H9 (cell line): Measurements from ENCODE around the gene SPINT2. TPM values are rescaled to one million over a fixed set of nuclear protein-coding genes. Genes with fewer than 3 reads are reported as not detected.

ENCODE experiments used
- DNase-seq: peaks from one replicate; pipeline ENCODE4 v3.0.0-alpha.2; 2017
- H2AFZ ChIP-seq: one replicate; pipeline ENCODE4 v1.6.1; 2013; ENCODE audit warnings: mild to moderate bottlenecking, low read length, control low read depth, moderate library complexity
- H2AK5ac ChIP-seq: 2 replicates; pipeline ENCODE4 v1.6.1; 2013; ENCODE audit warnings: low read length, control low read depth, mixed read lengths; ENCODE audit not compliant: insufficient read length
- H2BK120ac ChIP-seq: one replicate; pipeline ENCODE4 v1.6.1; 2013; ENCODE audit warnings: low read depth, mild to moderate bottlenecking, low read length, control low read depth, inconsistent platforms; ENCODE audit not compliant: poor library complexity, severe bottlenecking
- H2BK12ac ChIP-seq: 2 replicates; pipeline ENCODE4 v1.6.1; 2013; ENCODE audit warnings: low read length, control low read depth, mixed read lengths, low read depth; ENCODE audit not compliant: insufficient read length
- H2BK15ac ChIP-seq: 2 replicates; pipeline ENCODE4 v1.6.1; 2013; ENCODE audit warnings: low read depth, low read length, control low read depth
- H2BK20ac ChIP-seq: one replicate; pipeline ENCODE4 v1.6.1; 2013; ENCODE audit warnings: low read depth, mild to moderate bottlenecking, low read length, control low read depth, inconsistent platforms; ENCODE audit not compliant: poor library complexity, severe bottlenecking
- H2BK5ac ChIP-seq: 2 replicates; pipeline ENCODE4 v1.6.1; 2013; ENCODE audit warnings: low read length, control low read depth, mixed read lengths; ENCODE audit not compliant: insufficient read length
- H3K14ac ChIP-seq: 2 replicates; pipeline ENCODE4 v1.6.1; 2013; ENCODE audit warnings: low read length, control low read depth; ENCODE audit not compliant: insufficient read depth
- H3K18ac ChIP-seq: 2 replicates; pipeline ENCODE4 v1.6.1; 2013; ENCODE audit warnings: low read depth, mild to moderate bottlenecking, mixed read lengths, low read length, control low read depth; ENCODE audit not compliant: insufficient read length
- H3K23ac ChIP-seq: 2 replicates; pipeline ENCODE4 v1.6.1; 2013; ENCODE audit warnings: low read length, control low read depth, mixed read lengths, low read depth; ENCODE audit not compliant: insufficient read length
- H3K23me2 ChIP-seq: 2 replicates; pipeline ENCODE4 v1.6.1; 2013; ENCODE audit warnings: low read depth, mild to moderate bottlenecking, mixed read lengths, low read length, control low read depth; ENCODE audit not compliant: insufficient read length, poor library complexity, severe bottlenecking
- H3K27ac ChIP-seq: 2 replicates; pipeline ENCODE4 v1.5.1; 2013; ENCODE audit warnings: low read length, control low read depth, mixed read lengths, low read depth; ENCODE audit not compliant: insufficient read length
- H3K27me3 ChIP-seq: 2 replicates; pipeline ENCODE4 v1.6.1; 2013; ENCODE audit warnings: low read length, control low read depth, inconsistent platforms; ENCODE audit not compliant: insufficient read depth
- H3K4ac ChIP-seq: 2 replicates; pipeline ENCODE4 v1.6.1; 2013; ENCODE audit warnings: low read depth, mild to moderate bottlenecking, control low read depth, inconsistent platforms, low read length, moderate library complexity
- H3K4me1 ChIP-seq: 2 replicates; pipeline ENCODE4 v1.6.1; 2013; ENCODE audit warnings: low read length, control low read depth, inconsistent platforms; ENCODE audit not compliant: insufficient read depth
- H3K4me2 ChIP-seq: 2 replicates; pipeline ENCODE4 v1.6.1; 2013; ENCODE audit warnings: low read length, control low read depth, mixed read lengths; ENCODE audit not compliant: insufficient read length, insufficient read depth
- H3K56ac ChIP-seq: 2 replicates; pipeline ENCODE4 v1.6.1; 2013; ENCODE audit warnings: low read depth, mild to moderate bottlenecking, mixed read lengths, low read length, control low read depth; ENCODE audit not compliant: insufficient read length
- H3K79me1 ChIP-seq: 2 replicates; pipeline ENCODE4 v1.6.1; 2013; ENCODE audit warnings: low read depth, mild to moderate bottlenecking, moderate library complexity, low read length, control low read depth, inconsistent platforms; ENCODE audit not compliant: insufficient read depth, poor library complexity, severe bottlenecking
- H3K79me2 ChIP-seq: 2 replicates; pipeline ENCODE4 v1.6.1; 2013; ENCODE audit warnings: low read length, control low read depth, inconsistent platforms; ENCODE audit not compliant: insufficient read depth
- H3K9ac ChIP-seq: 2 replicates; pipeline ENCODE4 v1.6.1; 2013; ENCODE audit warnings: low read length, control low read depth, mixed read lengths; ENCODE audit not compliant: insufficient read length; ENCODE audit errors: extremely low read depth
- H3K9me3 ChIP-seq: one replicate; pipeline ENCODE4 v1.6.1; 2013; ENCODE audit warnings: low read depth, low read length, inconsistent platforms; ENCODE audit not compliant: control insufficient read depth
- H3T11ph ChIP-seq: one replicate; pipeline ENCODE4 v1.6.1; 2013; ENCODE audit warnings: mild to moderate bottlenecking, low read length, control low read depth, inconsistent platforms
- H4K20me1 ChIP-seq: one replicate; pipeline ENCODE4 v1.6.1; 2013; ENCODE audit not compliant: control insufficient read depth, insufficient read length, insufficient read depth
- H4K5ac ChIP-seq: 2 replicates; pipeline ENCODE4 v1.6.1; 2013; ENCODE audit warnings: low read depth, mild to moderate bottlenecking, mixed read lengths, low read length, control low read depth; ENCODE audit not compliant: insufficient read length
- H4K8ac ChIP-seq: replicated peaks from 2 replicates; pipeline ENCODE4 v1.6.1; 2013; ENCODE audit warnings: low read length, control low read depth, mixed read lengths, low read depth; ENCODE audit not compliant: insufficient read length
- H4K91ac ChIP-seq: 2 replicates; pipeline ENCODE4 v1.6.1; 2013; ENCODE audit warnings: low read depth, mild to moderate bottlenecking, moderate library complexity, mixed read lengths, low read length, control low read depth; ENCODE audit not compliant: insufficient read length
- H3K27ac Mint-ChIP-seq, 3 experiments: 2 replicates in 2 of 3; 3 replicates in 1 of 3; pipeline ENCODE4 v1.8.0; 2020 to 2021; ENCODE audit warnings: mixed read lengths in 3 of 3, mild to moderate bottlenecking in 1 of 3, moderate library complexity in 1 of 3
- H3K27me3 Mint-ChIP-seq: 2 replicates; pipeline ENCODE4 v1.8.0; 2021; ENCODE audit warnings: low read depth, mild to moderate bottlenecking, moderate library complexity, mixed read lengths
- H3K36me3 Mint-ChIP-seq, 3 experiments: 2 replicates in 2 of 3; 3 replicates in 1 of 3; pipeline ENCODE4 v1.8.0; 2020 to 2021; ENCODE audit warnings: low read depth in 3 of 3, mixed read lengths in 3 of 3; ENCODE audit not compliant: insufficient read depth in 1 of 3
- H3K4me1 Mint-ChIP-seq, 2 experiments: 2 replicates each; pipeline ENCODE4 v1.8.0; 2020; ENCODE audit warnings: mixed read lengths in 2 of 2
- H3K4me3 Mint-ChIP-seq, 2 experiments: 2 replicates in 1 of 2; 3 replicates in 1 of 2; pipeline ENCODE4 v1.8.0; 2020 to 2021; ENCODE audit warnings: mild to moderate bottlenecking in 2 of 2, mixed read lengths in 2 of 2, moderate library complexity in 1 of 2
- H3K9me3 Mint-ChIP-seq, 2 experiments: 2 replicates in 1 of 2; 3 replicates in 1 of 2; pipeline ENCODE4 v1.8.0; 2020; ENCODE audit warnings: mild to moderate bottlenecking in 2 of 2, mixed read lengths in 2 of 2, moderate library complexity in 1 of 2
- WGBS: extraction: QIAGEN DNeasy Blood & Tissue Kit; methylation state at CpG from one replicate; pipeline ENCODE4 v1.1.7; 2013; ENCODE audit warnings: missing lambda C conversion rate, low lambda C conversion rate, mixed read lengths; ENCODE audit not compliant: insufficient read length; ENCODE audit errors: extremely low coverage; 5-methylcytosine and 5-hydroxymethylcytosine counted together
- total RNA-seq: library from RNA; stranded (reverse); gene quantifications from 2 replicates; pipeline ENCODE4 v1.2.1, GENCODE V29; 2021
- TF ChIP-seq, protein P1 (sequence below): fragments of 200-600 bp; sonication (generic); conservative IDR thresholded peaks from 3 replicates; pipeline ENCODE4 v1.8.0; 2021; ENCODE audit warnings: antibody characterized with exemption, mild to moderate bottlenecking

SPINT2 gene
- total RNA-seq, 1 experiment from 2014 or later = 283 TPM

GRCh38 chr19:38251564-38252051 lies 12.8 kb upstream of the SPINT2 start:
- no peaks in the 10 kb centered on the region; the same call in 1 of the 2 replicates for H3K27me3 ChIP-seq
- Mint-ChIP-seq H3K4me1 (peaks cover 39 to 49% of the 10 kb centered on the region in 2 experiments), H3K9me3 (peaks cover 0 to under 1% of the 10 kb centered on the region in 2 experiments; a peak in 1 of 5 replicates), H3K27ac (no peak overlapping the region; a peak in 1 of 7 replicates), H3K36me3 (no peaks in the 10 kb centered on the region; a peak in 2 of 7 replicates), H3K4me3 (peak overlapping the region in 1 of 2 experiments; percentile 68; a peak in 3 of 5 replicates), H3K27me3 (peaks cover 20% of the 10 kb centered on the region)
- TF ChIP-seq, protein P1, sequence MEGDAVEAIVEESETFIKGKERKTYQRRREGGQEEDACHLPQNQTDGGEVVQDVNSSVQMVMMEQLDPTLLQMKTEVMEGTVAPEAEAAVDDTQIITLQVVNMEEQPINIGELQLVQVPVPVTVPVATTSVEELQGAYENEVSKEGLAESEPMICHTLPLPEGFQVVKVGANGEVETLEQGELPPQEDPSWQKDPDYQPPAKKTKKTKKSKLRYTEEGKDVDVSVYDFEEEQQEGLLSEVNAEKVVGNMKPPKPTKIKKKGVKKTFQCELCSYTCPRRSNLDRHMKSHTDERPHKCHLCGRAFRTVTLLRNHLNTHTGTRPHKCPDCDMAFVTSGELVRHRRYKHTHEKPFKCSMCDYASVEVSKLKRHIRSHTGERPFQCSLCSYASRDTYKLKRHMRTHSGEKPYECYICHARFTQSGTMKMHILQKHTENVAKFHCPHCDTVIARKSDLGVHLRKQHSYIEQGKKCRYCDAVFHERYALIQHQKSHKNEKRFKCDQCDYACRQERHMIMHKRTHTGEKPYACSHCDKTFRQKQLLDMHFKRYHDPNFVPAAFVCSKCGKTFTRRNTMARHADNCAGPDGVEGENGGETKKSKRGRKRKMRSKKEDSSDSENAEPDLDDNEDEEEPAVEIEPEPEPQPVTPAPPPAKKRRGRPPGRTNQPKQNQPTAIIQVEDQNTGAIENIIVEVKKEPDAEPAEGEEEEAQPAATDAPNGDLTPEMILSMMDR = no peak
- H3K23me2 ChIP-seq = peaks cover 11% of the 10 kb centered on the region
- H2BK15ac ChIP-seq = no peak overlapping the region
- peak overlapping the region; percentile 71 for H3K4me2 ChIP-seq
- H3K4ac ChIP-seq = no peak overlapping the region
- no peak for DNase-seq
- H3K79me2 ChIP-seq = no peaks in the 10 kb centered on the region
- H3K27ac ChIP-seq = no peak overlapping the region
- no peak overlapping the region for H3T11ph ChIP-seq
- H3K14ac ChIP-seq = peak overlapping the region; percentile 11; the same call in 1 of the 2 replicates
- no peak overlapping the region for H2AFZ ChIP-seq
- H2BK120ac ChIP-seq = no peak overlapping the region
- no peak overlapping the region for H2BK12ac ChIP-seq
- no peak overlapping the region for H4K91ac ChIP-seq
- H4K5ac ChIP-seq = no peak overlapping the region
- H3K4me1 ChIP-seq = peaks cover 3% of the 10 kb centered on the region; the same call in 1 of the 2 replicates
- no CpG with 5 or more reads among the region's 10 CpGs for WGBS
- H2BK5ac ChIP-seq = no peak overlapping the region
- H3K18ac ChIP-seq = no peak overlapping the region
- no peak overlapping the region for H4K8ac ChIP-seq
- H2BK20ac ChIP-seq = no peak overlapping the region
- no peak overlapping the region for H2AK5ac ChIP-seq
- no peaks in the 10 kb centered on the region for H3K79me1 ChIP-seq
- no peaks in the 10 kb centered on the region for H3K9me3 ChIP-seq
- H3K23ac ChIP-seq = no peak overlapping the region
- no peak overlapping the region for H3K9ac ChIP-seq
- H3K56ac ChIP-seq = no peak overlapping the region
- H4K20me1 ChIP-seq = no peaks in the 10 kb centered on the region
